T-helper 2 cell treated with Interferon-gamma antibody and Interleukin-4, amounts not matched to agents 100 ng/mL and 5 ng/mL, for 36 hours (primary cell): ENCODE measurements around the gene CD99. TPM values are rescaled to one million over a fixed set of nuclear protein-coding genes. Genes with fewer than 3 reads are reported as not detected.
"Not testable (repeated sequence)": the region's sequence is repeated elsewhere in the genome, so short reads cannot be mapped to it uniquely, and the experiment has no call there.

Experiments used
- intact Hi-C: fragments of 100-400 bp; cut with micrococcal nuclease; formaldehyde crosslinking; loops from one replicate; pipeline ENCODE4 v1.15.1; 2023
- total RNA-seq: library from RNA; stranded (reverse); gene quantifications from 2 replicates; pipeline ENCODE4 v1.2.3, GENCODE V29; 2022

CD99 gene
- total RNA-seq, 1 donor from 2014 or later = 375 TPM

- intact Hi-C loops = no loop called here
Measured at GRCh38 chrX:2767631-2768455, 76.7 kb downstream of the CD99 start.

- intact Hi-C loops = no loop called here
Measured at GRCh38 chrX:2769615-2770014, 78.5 kb downstream of the CD99 start.

DNA sequence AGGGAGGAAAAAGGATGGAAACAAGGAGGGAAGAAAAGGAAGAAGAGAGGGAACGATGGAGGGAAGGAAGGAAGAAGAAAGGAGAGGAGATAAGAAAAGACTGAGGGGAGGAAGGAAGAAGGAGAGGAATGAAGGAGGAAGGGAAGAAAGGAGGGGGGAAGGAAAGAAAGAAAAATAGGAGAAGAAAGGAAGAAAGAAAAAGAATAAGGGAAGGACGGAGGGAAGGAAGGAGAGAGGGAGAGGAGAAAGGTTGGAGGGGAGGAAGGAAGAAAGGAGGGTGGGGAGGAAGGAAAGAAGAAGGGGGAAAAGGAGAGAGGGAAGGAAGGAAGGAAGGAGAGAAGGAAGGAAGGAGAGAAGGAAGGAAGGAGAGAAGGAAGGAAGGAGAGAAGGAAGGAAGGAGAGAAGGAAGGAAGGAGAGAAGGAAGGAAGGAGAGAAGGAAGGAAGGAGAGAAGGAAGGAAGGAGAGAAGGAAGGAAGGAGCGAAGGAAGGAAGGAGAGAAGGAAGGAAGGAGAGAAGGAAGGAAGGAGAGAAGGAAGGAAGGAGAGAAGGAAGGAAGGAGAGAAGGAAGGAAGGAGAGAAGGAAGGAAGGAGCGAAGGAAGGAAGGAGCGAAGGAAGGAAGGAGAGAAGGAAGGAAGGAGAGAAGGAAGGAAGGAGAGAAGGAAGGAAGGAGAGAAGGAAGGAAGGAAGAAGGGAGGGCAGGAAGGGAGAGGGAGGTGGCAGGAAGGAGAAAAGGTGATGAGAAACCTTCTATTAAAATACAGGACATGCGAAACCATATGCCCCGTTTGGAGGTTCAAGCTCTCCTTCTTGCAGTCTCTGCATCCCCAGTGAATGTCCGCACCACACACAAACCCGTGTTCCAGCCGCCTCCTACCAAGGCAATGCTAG lies 82.3 kb downstream of the CD99 start:
- intact Hi-C loops = not testable (repeated sequence)

DNA sequence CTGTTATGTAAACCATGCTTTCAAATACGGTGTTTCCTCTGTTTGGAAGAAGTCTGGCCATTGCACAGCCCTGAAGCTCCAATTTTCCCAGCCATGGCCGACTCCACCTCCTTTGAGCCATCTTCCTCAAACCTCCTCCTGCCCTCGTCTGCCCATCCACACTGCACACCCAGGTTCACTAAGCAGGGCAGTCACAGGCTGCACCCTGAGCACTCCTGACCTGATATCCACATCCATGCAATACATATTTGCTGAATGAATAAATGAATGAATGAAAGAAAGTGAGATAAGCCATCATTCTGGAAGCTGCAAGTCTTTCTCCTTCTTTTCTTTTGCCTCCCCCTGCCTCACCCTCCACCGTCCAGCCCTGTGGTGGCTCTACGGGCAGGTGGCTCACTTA lies 83.0 kb downstream of the CD99 start:
- intact Hi-C loops = no loop called here

GRCh38 chrX:2774776-2775175 lies 83.7 kb downstream of the CD99 start:
- intact Hi-C loops = no loop called here

DNA sequence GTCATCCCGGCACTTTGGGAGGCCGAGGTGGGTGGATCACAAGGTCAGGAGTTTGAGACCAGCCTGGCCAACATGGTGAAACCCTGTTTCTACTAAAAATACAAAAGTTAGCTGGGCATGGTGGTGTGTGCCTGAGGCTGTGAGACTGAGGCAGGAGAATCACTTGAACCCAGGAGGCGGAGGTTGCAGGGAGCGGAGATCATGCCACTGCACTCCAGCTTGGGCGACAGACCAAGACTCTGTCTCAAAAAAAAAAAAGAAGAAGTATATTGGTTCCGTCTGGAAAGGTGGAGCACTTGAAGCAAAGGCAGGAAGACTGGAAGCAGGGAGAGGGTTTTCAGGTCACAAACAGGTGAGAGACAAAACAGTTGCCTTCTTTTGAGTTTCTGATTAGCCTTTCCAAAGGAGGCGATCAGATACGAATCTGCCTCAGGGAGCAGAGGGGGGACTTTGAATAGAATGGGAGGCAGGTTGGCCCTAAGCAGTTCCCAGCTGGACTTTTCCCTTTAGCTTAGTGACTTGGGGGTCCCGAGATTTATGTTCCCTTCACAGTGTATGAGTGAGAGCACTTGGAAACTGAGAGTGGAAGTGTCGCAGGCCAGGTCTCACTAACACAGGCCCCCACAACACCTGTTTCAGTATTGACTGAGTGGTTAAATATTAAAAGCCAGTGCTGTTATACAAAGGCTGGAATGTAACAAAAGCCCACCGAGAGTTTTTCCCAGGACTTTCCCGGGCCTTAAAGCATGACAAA lies 89.6 kb downstream of the CD99 start:
- intact Hi-C loops = not testable (repeated sequence)

GRCh38 chrX:2781226-2781571 lies 90.1 kb downstream of the CD99 start:
- intact Hi-C loops = no loop called here

DNA sequence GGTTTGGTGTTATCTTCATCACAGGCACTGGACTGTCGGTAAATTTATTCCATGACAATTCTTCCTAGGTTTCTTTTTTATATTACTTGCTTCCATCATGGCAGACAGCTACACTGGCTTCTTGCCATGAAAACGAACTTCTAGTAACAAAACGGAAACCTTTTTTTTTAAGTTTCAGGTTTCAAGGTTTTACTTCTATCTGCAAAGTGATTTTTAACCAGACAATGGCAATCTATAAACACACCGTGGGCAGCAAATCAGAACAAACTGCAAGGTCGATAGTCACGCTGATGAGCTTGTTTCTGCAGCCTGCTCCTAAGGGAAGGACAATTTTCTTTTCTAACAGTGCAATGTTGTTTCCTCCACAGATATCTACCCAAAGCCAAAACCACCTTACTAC lies 90.6 kb downstream of the CD99 start:
- intact Hi-C loops = no loop called here

DNA sequence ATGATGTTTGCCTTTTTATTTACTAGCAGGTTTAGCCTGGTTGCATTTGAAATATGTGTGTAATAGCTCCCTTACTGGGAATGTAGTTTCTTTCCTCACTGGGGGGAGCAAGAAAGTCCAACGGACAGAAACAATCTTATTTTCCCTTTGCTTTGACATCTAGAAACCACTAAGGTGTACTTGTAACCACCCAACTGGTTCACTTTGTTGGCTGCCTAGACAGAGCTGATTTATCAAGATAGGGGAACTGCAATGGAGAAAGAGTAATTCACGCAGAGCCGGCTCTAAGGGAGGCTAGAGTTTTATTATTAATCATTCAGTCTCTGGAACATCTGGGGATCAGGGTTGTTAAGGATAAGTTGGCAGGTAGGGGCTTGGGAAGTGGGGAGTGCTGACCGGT lies 91.1 kb downstream of the CD99 start:
- intact Hi-C loops = no loop called here

- intact Hi-C loops = no loop called here
Measured at GRCh38 chrX:2782778-2783177, 91.7 kb downstream of the CD99 start.

DNA sequence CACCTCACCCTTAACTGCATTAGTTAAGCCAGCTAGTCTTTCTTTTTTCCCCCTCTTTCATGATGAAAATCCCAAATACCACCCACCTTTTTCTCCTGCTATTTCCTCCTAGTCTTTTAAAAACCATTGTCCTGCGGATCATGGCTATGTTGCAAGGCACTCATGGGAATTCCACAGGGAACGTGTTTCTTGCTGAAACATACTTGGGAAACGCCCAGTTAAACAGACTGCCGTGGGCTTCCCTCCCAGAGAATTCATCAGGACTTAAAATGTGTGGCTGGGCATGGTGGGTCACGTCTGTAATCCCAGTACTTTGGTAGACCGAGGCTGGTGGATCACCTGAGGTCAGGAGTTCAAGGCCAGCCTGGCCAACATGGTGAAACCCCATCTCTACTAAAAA lies 92.9 kb downstream of the CD99 start:
- intact Hi-C loops = no loop called here

- intact Hi-C loops = no loop called here
Measured at GRCh38 chrX:2785538-2785937, 94.4 kb downstream of the CD99 start.

- intact Hi-C loops = no loop called here
Measured at GRCh38 chrX:2788980-2789379, 97.9 kb downstream of the CD99 start.

- intact Hi-C loops = no loop called here
Measured at GRCh38 chrX:2789569-2789968, 98.5 kb downstream of the CD99 start.

Other genes starting within 250 kb of the CD99 start
- gene DHRSX, start 190.3 kb upstream of the CD99 start, total RNA-seq = 19.1 and 19.8 TPM in 2 replicates
- gene ZBED1, start 190.3 kb upstream of the CD99 start, total RNA-seq = 40.6 and 40.7 TPM in 2 replicates
- not detected in 2 replicates for gene XG, start 60.7 kb downstream of the CD99 start, total RNA-seq
- gene GYG2, start 137.6 kb downstream of the CD99 start, total RNA-seq = not detected in 2 replicates
- 4.1 and 4.9 TPM in 2 replicates for gene ARSD, start 238.0 kb downstream of the CD99 start, total RNA-seq